GM13977 (cell line): ENCODE results near the gene SHISA8.

Experiments
- DNase-seq: peaks from one replicate; pipeline ENCODE4 v3.0.0; 2012; ENCODE audit warnings: low spot score
- CTCF ChIP-seq: IDR thresholded peaks from 2 replicates; pipeline ENCODE4 v1.5.1; 2012; ENCODE audit warnings: mild to moderate bottlenecking, control low read depth; ENCODE audit not compliant: insufficient read depth; ENCODE audit errors: extremely low read depth, missing control alignments
- in situ Hi-C: fragments of 300-500 bp; cut with MboI; formaldehyde crosslinking; loops from one replicate; pipeline ENCODE4 v1.12.0; 2022; ENCODE audit warnings: low sequenced_read_pairs, low pct_unique_long_range_greater_than_20kb, mixed read lengths, inconsistent platforms; ENCODE audit not compliant: unreplicated experiment

SHISA8 gene

GRCh38 chr22:41915035-41915785, at the start of gene SHISA8:
Gene SHISA8 (minus strand): TSS chr22:41915074. CDS start chr22:41914667, 407 bp downstream.
- DNase-seq = peak; percentile 87
- in situ Hi-C loops = no loop called here
- no peak for TF ChIP-seq CTCF

GRCh38 chr22:41964112-41964491, 49.2 kb upstream of the SHISA8 start:
- no peak for DNase-seq
- TF ChIP-seq CTCF = no peak
- in situ Hi-C loops = loop anchor here (25.0 kb wide), 1 partner anchor 473 kb away; the partner anchor contains the start of gene NFAM1

GRCh38 chr22:41963453-41964111, 48.7 kb upstream of the SHISA8 start:
- in situ Hi-C loops = loop anchor here (25.0 kb wide), 1 partner anchor 474 kb away; the partner anchor contains the start of gene NFAM1
- no peak for TF ChIP-seq CTCF
- DNase-seq = no peak

GRCh38 chr22:41957941-41958556, 43.2 kb upstream of the SHISA8 start:
- DNase-seq = no peak
- in situ Hi-C loops = loop anchor here (25.0 kb wide), 1 partner anchor 479 kb away; the partner anchor contains the start of gene NFAM1
- no peak for TF ChIP-seq CTCF

- DNase-seq = no peak
- in situ Hi-C loops = loop anchor here (25.0 kb wide), 1 partner anchor 485 kb away; the partner anchor contains the start of gene NFAM1
- TF ChIP-seq CTCF = no peak
Observed at GRCh38 chr22:41952713-41953112, 37.8 kb upstream of the SHISA8 start.

- no peak for DNase-seq
- no peak for TF ChIP-seq CTCF
- in situ Hi-C loops = loop anchor here (25.0 kb wide), 1 partner anchor 485 kb away; the partner anchor contains the start of gene NFAM1
Observed at GRCh38 chr22:41951898-41952474, 37.1 kb upstream of the SHISA8 start, which contains the start of gene SMIM45. Gene SMIM45 (plus strand): TSS chr22:41952150.
